ENCODE measurements around the gene ZNF687.
A peak's percentile ranks its signal among the peaks of the same experiment; 100 is the strongest.

The ZNF687 gene

DNA sequence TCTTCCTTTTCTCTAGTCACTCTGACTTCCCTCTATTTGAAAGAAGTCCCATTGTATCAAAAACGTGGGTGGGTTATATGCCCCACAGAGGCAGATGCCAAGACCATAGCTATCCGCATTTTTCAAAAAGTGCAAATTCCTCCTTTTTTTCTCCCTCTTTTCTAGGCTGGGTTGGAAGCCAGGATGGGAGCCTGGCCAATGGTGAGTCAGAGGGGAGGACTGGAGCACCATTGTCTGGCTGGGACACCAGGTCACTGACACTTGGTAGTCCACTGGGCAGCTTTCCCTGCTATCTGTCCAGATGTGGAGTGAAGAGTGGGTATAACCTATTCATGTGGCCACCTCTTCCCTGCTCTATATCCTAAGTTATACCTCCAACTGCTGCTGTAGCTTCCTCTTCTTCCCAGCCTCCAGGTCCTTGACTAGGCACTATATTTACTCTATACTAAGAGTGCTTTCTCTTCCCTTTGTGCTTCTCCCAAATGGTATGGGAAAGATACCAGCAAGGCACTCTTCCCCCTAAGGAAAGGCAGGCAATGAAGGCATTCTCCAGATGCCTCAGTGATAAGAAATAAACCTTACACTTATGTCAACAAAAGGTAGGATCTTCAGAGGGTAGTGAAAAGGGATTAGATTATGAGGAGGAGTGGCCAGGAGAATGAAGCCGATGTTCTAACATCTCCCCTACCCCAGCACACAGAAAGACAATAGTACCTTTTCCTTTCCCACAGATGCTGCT lies 32.2 kb downstream of the ZNF687 start:
- no peak for DNase-seq (ENCODE audit: low read depth)

DNA sequence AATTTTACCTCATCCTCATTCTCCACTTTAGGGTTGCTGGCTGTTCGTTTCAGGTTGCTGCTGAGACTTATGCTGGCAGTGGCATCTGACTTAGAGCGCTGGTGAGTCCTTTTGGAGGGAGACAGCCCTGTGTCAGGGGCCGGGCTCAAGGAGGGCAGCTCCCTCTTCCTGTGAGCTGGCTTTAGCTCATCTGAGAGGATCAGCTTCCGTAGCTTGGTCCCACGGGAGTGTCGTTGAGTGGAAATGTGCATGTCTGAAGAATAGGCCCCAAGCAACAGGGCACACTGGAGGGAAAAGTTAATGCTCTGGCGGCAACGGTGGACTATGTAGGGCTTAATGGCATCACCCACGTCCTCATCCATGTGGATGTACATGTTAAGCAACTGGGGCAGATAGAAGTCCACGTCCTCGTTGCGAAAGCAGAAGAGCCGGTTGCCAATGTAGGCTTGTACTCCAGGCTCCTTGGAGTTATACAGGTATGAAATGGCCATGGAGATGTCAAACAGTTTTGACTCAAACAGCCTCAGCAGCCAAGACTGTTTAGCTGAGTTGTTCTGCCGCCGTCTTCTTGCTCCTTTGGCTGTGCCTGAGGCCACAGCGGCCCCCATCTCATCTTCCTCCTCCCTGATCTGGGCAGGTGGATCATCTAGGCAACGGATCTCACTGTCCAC lies 33.6 kb downstream of the ZNF687 start:
- DNase-seq (ENCODE audit: low read depth), result no peak

DNA sequence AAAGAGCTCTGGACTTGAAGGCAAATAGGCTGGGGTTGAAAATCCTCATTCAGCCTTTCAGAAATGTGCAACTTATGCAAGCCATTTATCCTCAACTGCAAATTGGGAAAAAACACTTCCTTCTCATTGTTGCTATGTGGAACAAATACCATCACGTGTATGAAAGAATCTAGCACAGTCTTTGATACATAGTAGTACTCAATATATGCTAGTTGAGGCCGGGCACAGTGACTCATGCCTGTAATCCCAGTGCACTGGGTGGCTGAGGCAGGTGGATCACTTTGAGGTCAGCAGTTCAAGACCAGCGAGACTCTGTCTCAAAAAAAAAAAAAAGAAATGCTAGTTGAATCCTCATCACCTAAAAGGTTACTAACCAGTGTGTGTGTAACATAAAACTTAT lies 36.9 kb downstream of the ZNF687 start:
- DNase-seq (ENCODE audit: low read depth), result no peak

DNA sequence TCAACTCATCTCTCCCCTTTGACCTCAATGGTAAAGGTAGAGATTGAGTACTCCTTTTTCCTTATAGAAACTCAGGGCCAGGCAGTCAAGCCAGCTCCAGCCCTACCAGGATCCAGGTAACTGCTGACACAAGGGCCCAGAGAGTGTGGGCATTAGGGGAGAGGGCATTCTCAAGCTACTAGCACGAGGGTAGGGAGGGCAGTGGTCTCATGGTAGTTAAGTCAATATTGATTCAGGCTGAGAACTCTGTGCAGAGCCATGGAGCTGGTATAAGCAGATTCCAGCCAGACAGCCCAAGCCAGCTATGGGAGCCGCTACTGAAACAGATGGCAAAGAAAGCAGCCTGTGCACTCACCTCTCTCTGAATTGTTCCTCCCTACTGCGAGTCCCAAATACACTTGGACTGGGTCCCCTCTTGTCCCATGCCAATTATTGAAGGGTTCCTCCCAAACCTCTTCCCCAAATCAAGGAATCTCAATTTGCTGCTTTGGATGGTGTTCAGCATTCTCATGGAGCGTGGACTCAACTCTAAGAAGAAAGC lies 42.4 kb downstream of the ZNF687 start:
- no peak for DNase-seq (ENCODE audit: low read depth)

DNA sequence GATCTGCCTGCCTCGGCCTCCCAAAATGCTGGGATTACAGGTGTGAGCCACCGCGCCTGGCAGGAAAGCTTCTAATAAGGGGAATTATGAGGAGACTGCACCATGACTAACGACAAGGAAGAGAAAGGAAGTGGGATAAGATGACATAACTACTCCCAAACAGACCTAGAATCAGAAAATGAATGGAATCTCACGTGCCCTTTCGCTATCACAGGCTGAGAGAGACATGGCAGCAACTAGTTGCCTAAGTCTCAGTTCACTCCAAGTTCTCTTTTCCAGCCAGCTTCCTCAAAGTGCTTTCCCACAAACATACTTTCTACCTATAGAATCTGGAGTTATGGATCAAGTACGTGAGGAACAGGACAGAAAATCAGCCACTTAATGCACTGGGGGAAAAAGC lies 43.1 kb downstream of the ZNF687 start:
- no peak for DNase-seq (ENCODE audit: low read depth)

DNA sequence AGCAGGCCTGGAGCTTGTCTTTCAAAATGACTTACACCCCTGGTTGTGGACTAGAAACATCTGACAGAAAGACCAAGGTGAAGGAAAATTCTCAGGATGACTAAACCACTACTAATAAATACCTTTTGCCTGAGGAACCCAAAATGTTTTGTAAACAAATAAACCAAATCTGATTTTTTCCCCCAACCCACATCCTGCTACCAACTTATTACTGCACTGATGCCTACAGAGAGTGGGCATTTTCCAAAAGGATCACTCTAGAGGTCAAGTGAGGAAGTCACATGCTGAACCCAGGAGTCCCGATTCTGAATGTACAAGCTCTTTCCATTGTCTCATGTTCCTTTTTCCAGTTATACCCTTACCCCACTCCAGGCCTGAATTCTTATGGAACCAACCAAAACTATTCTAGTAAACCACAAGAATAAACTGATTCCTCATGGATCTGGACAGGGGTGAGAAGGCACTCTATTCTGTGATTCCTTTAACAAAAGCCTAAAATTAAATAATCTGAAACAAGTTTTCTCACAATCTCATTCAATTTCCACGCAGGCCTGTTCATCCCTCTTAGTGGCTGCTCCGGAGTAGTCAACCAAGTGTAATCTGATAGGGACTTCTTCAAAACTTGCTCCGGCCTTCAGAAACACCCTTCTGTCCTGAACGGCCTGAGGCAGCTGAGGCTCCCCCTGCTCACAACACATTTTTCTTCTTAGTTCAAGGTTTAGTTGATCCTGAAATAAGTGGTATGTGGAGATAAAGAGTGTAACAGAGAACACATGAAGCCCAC lies 43.7 kb downstream of the ZNF687 start:
- DNase-seq (ENCODE audit: low read depth), result no peak

DNA sequence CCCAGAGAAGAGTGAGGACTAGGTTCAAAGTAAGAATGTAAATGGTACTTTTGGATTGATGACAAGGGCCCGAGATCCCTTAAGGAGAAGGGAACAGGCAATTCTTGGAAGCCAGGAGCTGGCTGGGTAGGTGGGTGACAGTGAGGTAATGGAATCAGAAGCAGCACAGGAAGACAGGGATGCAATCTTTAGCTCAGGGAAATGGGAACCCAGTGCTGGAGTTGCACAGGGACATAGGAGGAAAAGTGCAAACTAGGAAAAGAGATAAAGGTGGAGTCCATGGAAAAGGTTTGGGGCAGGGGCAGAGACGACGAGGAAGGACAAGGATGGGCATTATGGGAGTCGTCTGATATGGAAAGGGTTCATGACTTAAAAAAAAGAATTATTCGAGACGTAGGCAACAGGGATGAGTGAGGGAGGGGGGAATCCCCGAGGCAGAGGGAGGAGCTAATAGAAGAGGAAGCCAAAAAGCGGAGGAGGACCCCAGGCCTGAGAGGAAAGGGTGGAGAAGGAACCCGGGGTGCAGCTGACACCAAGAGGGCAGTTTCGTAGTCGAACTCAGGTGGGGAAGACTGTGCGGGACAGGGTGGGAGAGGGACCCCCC lies 44.6 kb downstream of the ZNF687 start:
- DNase-seq (ENCODE audit: low read depth), result peak; percentile 67

DNA sequence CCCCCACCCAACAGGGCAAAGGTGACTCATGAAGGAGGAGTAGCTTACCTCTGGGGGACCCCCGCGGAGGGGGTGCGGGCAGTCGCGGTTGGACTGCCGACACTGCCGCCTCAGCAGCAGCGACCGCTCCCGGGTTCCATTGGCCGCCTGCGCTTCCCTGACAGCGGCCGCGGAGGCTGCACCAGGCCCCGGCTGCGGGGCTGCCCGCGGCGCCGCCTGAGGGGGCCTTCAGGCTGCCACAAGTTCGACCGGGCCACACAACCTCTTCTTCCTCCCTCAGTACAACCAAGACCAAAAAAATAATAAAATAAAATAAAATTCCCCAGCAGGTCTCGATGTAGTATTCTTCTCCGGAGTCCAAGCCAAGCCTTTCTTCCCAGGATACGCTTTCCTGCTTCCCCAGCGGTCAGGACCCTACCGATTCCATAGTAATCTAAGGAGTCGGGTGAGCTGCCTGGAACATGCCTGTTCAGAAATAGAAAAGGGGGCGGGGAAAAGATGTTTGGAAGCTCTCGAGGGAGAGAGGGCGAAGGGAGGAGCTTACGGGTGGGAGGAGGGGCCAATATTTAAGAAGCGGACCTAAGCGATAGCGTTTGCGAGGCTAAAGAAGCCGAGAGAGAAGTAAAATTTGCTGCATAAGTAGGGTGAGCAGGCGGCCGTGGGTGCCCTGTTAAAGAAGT lies 45.3 kb downstream of the ZNF687 start, which contains the start of gene PI4KB:
PI4KB (minus strand) TSS at position 194 of the 680 bp plus-strand sequence. CDS start 10,935 bp downstream, outside the sequence.
- DNase-seq (ENCODE audit: low read depth), result peak; percentile 87

DNA sequence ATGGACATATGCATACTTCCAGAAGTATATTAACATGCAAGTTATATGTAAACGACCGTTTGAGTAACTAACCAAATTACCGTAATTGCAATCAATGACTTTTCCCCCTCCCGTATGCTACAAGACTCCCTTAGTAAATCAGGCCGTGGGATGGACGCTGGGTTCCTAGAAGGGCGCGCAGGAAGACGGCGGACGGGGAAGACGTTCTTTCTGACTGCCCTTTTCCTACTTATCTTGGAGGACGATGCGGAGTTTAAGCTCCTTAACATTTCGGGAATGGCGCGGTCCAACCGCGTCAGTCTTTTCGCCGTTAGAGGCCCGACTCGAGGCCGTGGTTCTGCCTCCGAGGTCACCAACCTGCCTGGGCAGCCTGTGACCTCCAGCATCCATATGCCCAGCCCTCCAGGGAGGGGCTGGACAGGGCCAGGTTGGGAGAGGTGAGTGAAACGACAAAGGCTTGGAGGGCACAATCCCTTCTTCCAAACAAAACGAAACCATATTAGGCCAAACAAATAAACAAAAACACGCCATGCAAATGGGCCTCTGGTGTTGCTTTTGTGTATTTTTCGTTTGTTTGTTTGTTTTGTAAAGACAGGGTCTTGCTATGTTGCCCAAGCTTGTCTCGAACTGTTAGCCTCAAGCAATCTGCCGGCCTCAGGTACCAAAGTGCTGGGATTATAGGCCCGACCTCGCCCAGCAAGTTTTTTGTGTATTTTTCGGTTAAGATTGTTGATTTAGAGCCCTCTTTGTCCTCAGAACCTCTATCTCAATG lies 46.0 kb downstream of the ZNF687 start:
- DNase-seq (ENCODE audit: low read depth), result no peak

DNA sequence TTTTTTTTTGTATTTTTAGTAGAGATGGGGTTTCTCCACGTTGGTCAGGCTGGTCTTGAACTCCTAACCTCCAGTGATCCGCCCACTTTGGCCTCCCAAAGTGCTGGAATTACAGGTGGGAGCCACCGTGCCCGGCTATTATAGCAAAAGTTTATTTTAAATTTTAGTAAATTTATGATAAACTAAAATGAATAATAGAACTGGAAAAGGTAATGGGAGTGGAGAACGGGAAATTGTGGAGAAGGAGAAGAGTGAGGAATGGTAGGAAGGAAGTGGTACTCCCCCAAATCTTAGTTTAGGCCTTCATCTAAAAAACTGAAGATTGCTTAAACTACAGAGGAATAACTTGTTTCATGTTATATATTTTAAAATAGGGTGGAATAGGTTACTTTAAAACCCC lies 52.7 kb downstream of the ZNF687 start:
- DNase-seq (ENCODE audit: low read depth), result no peak

DNA sequence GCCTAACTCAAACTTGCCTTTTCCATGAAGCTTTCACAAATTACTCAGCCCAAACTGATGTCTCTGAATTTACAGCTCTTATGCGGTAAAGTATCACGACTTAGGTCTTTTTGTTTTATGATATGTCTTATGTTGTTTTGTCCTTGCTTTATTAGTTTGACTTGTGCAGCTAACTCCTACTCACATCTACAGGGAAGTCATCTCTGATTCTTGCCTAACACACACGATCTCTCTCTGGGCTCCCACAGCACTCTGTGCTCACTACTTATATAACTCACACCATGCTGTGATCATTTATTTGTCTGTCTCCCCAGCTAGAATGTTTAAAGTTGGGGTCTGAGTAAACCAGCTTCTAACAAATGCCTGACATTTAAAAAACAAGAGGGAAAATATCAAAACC lies 54.5 kb downstream of the ZNF687 start:
- DNase-seq (ENCODE audit: low read depth), result no peak

DNA sequence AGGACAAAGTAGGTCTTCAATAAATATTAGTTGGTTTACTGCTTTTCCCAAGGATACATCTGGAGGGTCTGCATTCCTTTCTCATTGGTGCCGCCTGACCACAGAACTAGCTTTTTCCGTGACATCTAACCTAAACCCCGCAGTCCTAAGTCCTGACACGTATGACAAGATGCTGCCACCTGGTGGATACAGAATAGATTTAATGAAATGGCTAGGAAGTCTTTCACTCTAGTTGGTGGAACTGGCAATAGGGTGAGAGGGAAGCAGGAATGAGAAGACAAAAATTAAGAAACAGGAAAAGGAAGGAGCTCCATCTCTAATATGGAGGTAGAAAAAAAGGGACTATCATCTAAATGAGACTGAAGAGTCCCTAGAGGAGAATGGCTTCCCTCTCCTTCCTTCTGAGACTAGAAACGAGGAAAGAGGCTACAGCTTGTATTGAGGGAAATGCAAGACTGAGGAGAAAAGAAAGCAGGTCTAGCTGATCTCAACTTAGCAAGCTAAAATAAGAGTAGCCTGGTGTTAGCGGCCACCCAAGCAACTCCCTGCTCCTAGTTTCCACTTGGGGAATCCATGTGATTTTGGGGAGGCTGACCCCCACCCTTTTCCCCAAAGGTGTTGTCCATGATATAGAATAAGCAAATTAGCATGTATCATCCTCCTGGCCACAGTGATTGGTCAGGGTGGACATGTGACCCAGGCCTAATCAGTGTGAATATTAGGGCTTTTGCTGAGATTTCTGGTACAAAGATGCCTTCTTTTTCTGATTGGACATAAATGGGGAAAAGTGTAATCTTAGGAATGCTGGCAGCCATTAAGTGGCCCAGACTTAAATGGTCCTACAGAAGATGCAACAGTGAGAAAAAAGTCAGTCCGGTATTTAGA lies 59.0 kb downstream of the ZNF687 start:
- peak; percentile 56 for DNase-seq (ENCODE audit: low read depth)

Measured in CMK (cell line).